ENCODE data around the gene DDT. TPM values are rescaled to one million over a fixed set of nuclear protein-coding genes. Genes with fewer than 3 reads are reported as not detected.
"Not testable (repeated sequence)": the region's sequence is repeated elsewhere in the genome, so short reads cannot be mapped to it uniquely, and the experiment has no call there.

The DDT gene
- total RNA-seq, 2 donors from 2014 or later = 74.6 to 89.4 TPM

GRCh38 chr22:23980567-23980966, 6.3 kb upstream of the DDT start:
- DNase-seq; H3K9me3 Mint-ChIP-seq; H3K27ac Mint-ChIP-seq; ATAC-seq (replicated peaks in 1 of 2); H3K36me3 Mint-ChIP-seq (ENCODE audit: insufficient read depth in 2 of 2); H3K27me3 Mint-ChIP-seq (ENCODE audit: low read depth); H3K4me3 Mint-ChIP-seq; H3K4me1 Mint-ChIP-seq (ENCODE audit: low read depth): not testable (repeated sequence)

DNA sequence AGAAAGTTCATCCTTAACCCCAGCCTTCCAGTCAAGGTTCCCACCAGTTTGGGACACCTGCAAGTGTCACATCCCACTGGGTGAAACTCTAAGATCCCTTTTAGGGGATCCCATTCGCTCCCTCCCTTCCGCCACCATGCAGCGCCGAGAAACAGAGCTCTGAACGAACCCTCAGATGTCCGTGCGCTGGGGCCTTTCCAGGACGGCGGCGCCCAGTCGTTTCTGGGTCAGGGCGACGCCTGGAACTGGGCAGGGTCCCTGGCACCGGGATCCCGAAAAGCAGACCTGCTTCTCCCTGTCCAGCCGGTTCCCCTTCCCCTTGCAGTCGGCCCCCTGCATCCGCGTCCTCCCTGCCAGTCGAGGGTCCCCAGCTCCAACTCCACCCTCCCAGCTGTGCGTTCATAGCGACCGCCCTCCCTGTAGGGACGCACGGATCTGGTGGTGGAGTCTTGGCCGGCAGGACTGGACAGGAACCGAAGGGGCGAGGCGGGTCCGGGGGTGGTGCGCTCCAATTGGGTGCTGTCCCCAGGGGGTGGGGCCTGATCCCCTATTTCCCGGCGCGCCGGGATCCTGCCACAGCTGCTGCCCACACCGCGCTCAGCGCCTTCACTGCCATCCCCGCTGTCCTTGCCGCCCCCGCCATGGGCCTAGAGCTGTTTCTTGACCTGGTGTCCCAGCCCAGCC, 5.5 kb upstream of the DDT start, which contains the start of gene GSTT2:
Gene GSTT2 (plus strand): TSS at position 578 of the 684 bp plus-strand sequence.
- not testable (repeated sequence) for H3K27me3 Mint-ChIP-seq (ENCODE audit: low read depth); H3K9me3 Mint-ChIP-seq; H3K27ac Mint-ChIP-seq; H3K36me3 Mint-ChIP-seq (ENCODE audit: insufficient read depth in 2 of 2); DNase-seq; H3K4me3 Mint-ChIP-seq; H3K4me1 Mint-ChIP-seq (ENCODE audit: low read depth)
- peak; percentile 26 to 62 for ATAC-seq (replicated peaks in 1 of 2)

DNA sequence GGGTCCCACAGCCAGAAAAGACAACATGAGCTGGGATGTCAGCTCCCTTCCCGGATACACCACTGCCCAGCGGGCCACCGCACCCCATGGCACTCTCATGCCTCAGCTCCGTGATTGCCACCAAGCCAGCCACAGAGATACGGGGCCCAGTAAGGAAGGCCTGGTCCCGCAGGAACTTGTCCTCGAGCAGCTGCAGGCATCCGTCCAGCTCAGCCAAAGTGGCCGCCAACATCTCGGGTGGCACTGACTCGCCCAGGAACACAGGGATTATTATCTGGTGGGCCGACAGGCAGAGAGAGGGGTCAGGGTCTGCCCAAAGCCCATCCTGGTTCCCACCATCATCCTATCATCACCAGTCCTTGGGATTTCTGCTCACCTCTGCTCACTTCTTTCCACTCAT, 3.1 kb upstream of the DDT start:
- not testable (repeated sequence) for H3K4me3 Mint-ChIP-seq; H3K36me3 Mint-ChIP-seq (ENCODE audit: insufficient read depth in 2 of 2); H3K9me3 Mint-ChIP-seq; H3K27ac Mint-ChIP-seq; H3K27me3 Mint-ChIP-seq (ENCODE audit: low read depth); H3K4me1 Mint-ChIP-seq (ENCODE audit: low read depth); ATAC-seq (replicated peaks in 1 of 2); DNase-seq

- not testable (repeated sequence) for H3K4me3 Mint-ChIP-seq
Measured at GRCh38 chr22:23974836-23975352, 653 bp upstream of the DDT start.

DNA sequence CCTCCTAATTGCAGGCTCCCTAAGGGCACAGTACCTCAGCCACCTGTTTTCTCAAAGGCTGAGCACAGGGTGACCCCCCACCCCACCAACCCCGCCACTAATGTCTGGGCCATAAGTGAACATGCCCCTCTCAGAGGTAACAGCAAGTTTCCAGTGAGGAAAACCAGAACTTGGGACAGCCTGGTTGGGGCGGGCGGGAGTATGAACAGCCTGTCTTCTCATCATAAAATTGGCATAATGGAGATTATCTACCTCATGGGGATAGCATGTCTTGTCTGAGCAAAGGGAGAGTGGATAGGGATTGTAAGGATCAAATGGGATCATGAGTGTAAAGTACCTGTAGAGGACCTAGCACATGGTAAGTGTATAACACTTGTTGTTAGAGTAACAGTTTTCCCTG, 2.3 kb downstream of the DDT start:
- peaks cover 28% of the 10 kb centered on the region for H3K4me1 Mint-ChIP-seq (ENCODE audit: low read depth)
- H3K4me3 Mint-ChIP-seq = peak overlapping the region in 1 of 2 donors; percentile 30
- peaks cover 6 to 11% of the 10 kb centered on the region in 2 donors for H3K36me3 Mint-ChIP-seq (ENCODE audit: insufficient read depth in 2 of 2)
- not testable (repeated sequence) for ATAC-seq (replicated peaks in 1 of 2); DNase-seq; H3K9me3 Mint-ChIP-seq; H3K27me3 Mint-ChIP-seq (ENCODE audit: low read depth); H3K27ac Mint-ChIP-seq

More at GRCh38 chr22:23974836-23975352, 653 bp upstream of the DDT start:
- H3K36me3 Mint-ChIP-seq (ENCODE audit: insufficient read depth in 2 of 2); H3K27ac Mint-ChIP-seq; H3K27me3 Mint-ChIP-seq (ENCODE audit: low read depth); DNase-seq; H3K9me3 Mint-ChIP-seq: not testable (repeated sequence)
- peak; percentile 47 to 64 for ATAC-seq (replicated peaks in 1 of 2)
- peaks cover 21% of the 10 kb centered on the region for H3K4me1 Mint-ChIP-seq (ENCODE audit: low read depth)

GRCh38 chr22:23970816-23971486, 3.3 kb downstream of the DDT start:
- H3K36me3 Mint-ChIP-seq (ENCODE audit: insufficient read depth in 2 of 2) = peaks cover 6 to 11% of the 10 kb centered on the region in 2 donors
- no peaks in the 10 kb centered on the region for H3K27me3 Mint-ChIP-seq (ENCODE audit: low read depth)
- H3K9me3 Mint-ChIP-seq = no peaks in the 10 kb centered on the region
- H3K4me3 Mint-ChIP-seq = peak overlapping the region in 1 of 2 donors; percentile 1
- peaks cover 28% of the 10 kb centered on the region for H3K4me1 Mint-ChIP-seq (ENCODE audit: low read depth)
- DNase-seq (no peak), ATAC-seq (replicated peaks in 1 of 2) (no peak)
- no peak overlapping the region for H3K27ac Mint-ChIP-seq

GRCh38 chr22:23970201-23970641, 4.0 kb downstream of the DDT start:
- no peak for DNase-seq
- Mint-ChIP-seq H3K27me3 (ENCODE audit: low read depth) (no peaks in the 10 kb centered on the region), H3K4me3 (peak overlapping the region; percentile 0 to 1), H3K4me1 (ENCODE audit: low read depth) (peaks cover 28% of the 10 kb centered on the region), H3K27ac (no peak overlapping the region), H3K36me3 (ENCODE audit: insufficient read depth in 2 of 2) (peaks cover 6 to 11% of the 10 kb centered on the region in 2 donors), H3K9me3 (no peaks in the 10 kb centered on the region)
- ATAC-seq (replicated peaks in 1 of 2) = no peak

- peak overlapping the region; percentile 4 for H3K27ac Mint-ChIP-seq
Measured at GRCh38 chr22:23969071-23969470, 5.2 kb downstream of the DDT start.

GRCh38 chr22:23966568-23966967, 7.7 kb downstream of the DDT start, which contains the start of gene DDTL:
TSS of gene DDTL (plus strand) at chr22:23966888. CDS start at chr22:23966915, 27 bp downstream.
- H3K9me3 Mint-ChIP-seq; H3K4me3 Mint-ChIP-seq; H3K27me3 Mint-ChIP-seq (ENCODE audit: low read depth); DNase-seq; H3K27ac Mint-ChIP-seq: not testable (repeated sequence)
- Mint-ChIP-seq H3K4me1 (ENCODE audit: low read depth) (peaks cover 24% of the 10 kb centered on the region), H3K36me3 (ENCODE audit: insufficient read depth in 2 of 2) (peaks cover 6 to 11% of the 10 kb centered on the region in 2 donors)
- ATAC-seq (replicated peaks in 1 of 2) = peak; percentile 94 to 97

More at GRCh38 chr22:23969071-23969470, 5.2 kb downstream of the DDT start:
- peak overlapping the region in 1 of 2 donors; percentile 25 for H3K4me3 Mint-ChIP-seq
- H3K36me3 Mint-ChIP-seq (ENCODE audit: insufficient read depth in 2 of 2) = peaks cover 6 to 11% of the 10 kb centered on the region in 2 donors
- no peaks in the 10 kb centered on the region for H3K9me3 Mint-ChIP-seq
- H3K4me1 Mint-ChIP-seq (ENCODE audit: low read depth) = peaks cover 28% of the 10 kb centered on the region
- ATAC-seq (replicated peaks in 1 of 2) (no peak), DNase-seq (no peak)
- H3K27me3 Mint-ChIP-seq (ENCODE audit: low read depth) = no peaks in the 10 kb centered on the region

GRCh38 chr22:23966094-23966493, 8.1 kb downstream of the DDT start:
- DNase-seq; H3K27ac Mint-ChIP-seq; H3K4me3 Mint-ChIP-seq; H3K36me3 Mint-ChIP-seq (ENCODE audit: insufficient read depth in 2 of 2); H3K27me3 Mint-ChIP-seq (ENCODE audit: low read depth); H3K9me3 Mint-ChIP-seq: not testable (repeated sequence)
- ATAC-seq (replicated peaks in 1 of 2) = peak; percentile 46 to 64
- peaks cover 19% of the 10 kb centered on the region for H3K4me1 Mint-ChIP-seq (ENCODE audit: low read depth)

- ATAC-seq (replicated peaks in 1 of 2) = peak; percentile 23 to 39
Measured at GRCh38 chr22:23961084-23961771, 13.0 kb downstream of the DDT start, which contains the start of gene GSTT2B. TSS of gene GSTT2B (minus strand) at chr22:23961195. CDS start at chr22:23961131, 64 bp downstream.

GRCh38 chr22:23956301-23956900, 17.8 kb downstream of the DDT start:
- not testable (repeated sequence) for H3K4me1 Mint-ChIP-seq (ENCODE audit: low read depth); H3K27me3 Mint-ChIP-seq (ENCODE audit: low read depth); H3K9me3 Mint-ChIP-seq; H3K36me3 Mint-ChIP-seq (ENCODE audit: insufficient read depth in 2 of 2); H3K27ac Mint-ChIP-seq; H3K4me3 Mint-ChIP-seq
- ATAC-seq (replicated peaks in 1 of 2) (peak; percentile 89), DNase-seq (peak; percentile 76 to 82)

More at GRCh38 chr22:23961084-23961771, 13.0 kb downstream of the DDT start, which contains the start of gene GSTT2B:
- not testable (repeated sequence) for H3K27me3 Mint-ChIP-seq (ENCODE audit: low read depth); H3K27ac Mint-ChIP-seq; H3K9me3 Mint-ChIP-seq; H3K4me1 Mint-ChIP-seq (ENCODE audit: low read depth); H3K36me3 Mint-ChIP-seq (ENCODE audit: insufficient read depth in 2 of 2); H3K4me3 Mint-ChIP-seq; DNase-seq
